AG09319 (cell line): ENCODE measurements around the gene MLLT1.

ENCODE experiments used
- DNase-seq: peaks from one replicate; pipeline ENCODE4 v3.0.0-alpha.2; 2010; ENCODE audit warnings: low read depth; ENCODE audit errors: extremely low read depth
- TF ChIP-seq, protein P1 (sequence below): IDR thresholded peaks from 2 replicates; pipeline ENCODE4 v1.5.1; 2011; ENCODE audit warnings: low read depth, mild to moderate bottlenecking, inconsistent platforms, low read length, moderate library complexity

The MLLT1 gene

DNA sequence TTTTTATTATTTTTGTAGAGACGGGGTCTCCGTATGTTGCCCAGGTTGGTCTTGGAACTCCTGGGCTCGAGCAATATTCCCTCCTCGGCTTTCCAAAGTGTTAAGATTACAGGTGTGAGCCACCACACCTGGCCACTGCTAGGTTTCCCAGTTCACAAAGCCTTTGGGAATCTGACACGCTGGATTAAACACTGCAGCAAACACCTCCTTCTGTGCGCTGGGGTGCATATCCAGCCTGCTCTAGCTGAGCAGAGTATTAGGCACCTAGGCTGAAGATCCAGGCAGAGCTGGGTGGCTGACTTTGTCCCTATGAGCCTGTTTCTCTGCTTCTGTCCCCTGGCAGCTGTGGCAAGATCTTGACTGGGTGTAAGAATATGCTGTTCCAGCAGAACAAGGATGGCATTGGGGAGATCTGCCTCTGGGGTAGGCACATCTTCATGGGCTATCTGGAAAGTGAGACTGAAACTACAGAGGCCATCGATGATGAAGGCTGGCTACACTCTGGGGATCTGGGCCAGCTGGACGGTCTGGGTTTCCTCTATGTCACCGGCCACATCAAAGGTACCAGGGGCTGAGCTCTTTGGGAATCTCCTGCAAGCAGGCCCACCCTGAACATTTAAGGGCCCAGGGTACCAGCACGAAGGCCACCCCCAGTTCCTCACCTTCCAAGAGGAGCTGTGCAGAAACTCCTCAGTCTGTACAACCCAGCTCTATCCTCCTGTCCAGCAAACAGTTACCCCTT lies 94.5 kb downstream of the MLLT1 start:
- no peak for DNase-seq
- TF ChIP-seq, protein P1, sequence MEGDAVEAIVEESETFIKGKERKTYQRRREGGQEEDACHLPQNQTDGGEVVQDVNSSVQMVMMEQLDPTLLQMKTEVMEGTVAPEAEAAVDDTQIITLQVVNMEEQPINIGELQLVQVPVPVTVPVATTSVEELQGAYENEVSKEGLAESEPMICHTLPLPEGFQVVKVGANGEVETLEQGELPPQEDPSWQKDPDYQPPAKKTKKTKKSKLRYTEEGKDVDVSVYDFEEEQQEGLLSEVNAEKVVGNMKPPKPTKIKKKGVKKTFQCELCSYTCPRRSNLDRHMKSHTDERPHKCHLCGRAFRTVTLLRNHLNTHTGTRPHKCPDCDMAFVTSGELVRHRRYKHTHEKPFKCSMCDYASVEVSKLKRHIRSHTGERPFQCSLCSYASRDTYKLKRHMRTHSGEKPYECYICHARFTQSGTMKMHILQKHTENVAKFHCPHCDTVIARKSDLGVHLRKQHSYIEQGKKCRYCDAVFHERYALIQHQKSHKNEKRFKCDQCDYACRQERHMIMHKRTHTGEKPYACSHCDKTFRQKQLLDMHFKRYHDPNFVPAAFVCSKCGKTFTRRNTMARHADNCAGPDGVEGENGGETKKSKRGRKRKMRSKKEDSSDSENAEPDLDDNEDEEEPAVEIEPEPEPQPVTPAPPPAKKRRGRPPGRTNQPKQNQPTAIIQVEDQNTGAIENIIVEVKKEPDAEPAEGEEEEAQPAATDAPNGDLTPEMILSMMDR: no peak

DNA sequence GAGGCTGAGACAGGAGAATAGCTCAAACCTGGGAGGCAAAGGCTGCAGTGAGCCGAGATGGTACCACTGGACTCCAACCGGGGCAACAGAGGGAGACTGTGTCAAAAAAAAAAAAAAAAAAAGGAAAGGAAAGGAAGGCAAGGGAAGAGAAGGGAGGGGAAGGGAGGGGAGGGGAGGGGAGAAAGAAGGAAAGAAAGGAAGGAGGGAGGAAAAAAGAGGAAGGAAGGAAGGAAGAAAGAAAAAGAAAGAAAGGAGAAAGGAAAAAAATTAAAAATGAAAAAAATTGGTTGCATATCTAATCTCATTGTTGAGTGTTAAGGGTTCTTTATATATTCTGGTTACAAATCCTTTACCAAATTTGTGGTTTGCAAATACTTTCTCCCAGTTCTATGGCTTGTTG lies 98.7 kb downstream of the MLLT1 start:
- no peak for DNase-seq
- TF ChIP-seq, protein P1: no peak

DNA sequence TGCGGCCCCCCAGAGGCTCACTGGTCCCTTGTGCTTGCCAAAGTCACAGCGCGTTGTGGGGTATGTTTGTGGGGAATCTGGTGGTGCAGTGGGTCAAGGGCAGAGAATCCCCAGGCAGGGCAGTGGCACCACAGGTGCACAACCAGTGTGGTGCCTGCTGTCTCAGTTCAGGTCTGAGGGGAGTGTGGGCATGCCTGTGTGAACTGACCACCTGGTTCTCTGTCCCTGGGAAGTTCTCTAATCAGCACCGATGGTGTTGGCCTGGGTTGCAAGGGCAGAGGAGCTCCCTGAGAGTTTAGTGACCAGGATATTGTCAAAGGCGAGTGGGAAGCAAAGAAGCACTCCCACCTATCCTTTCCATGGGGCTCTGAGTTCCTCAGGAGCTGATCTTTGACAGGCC lies 106.6 kb downstream of the MLLT1 start:
- no peak for DNase-seq
- TF ChIP-seq, protein P1: no peak

DNA sequence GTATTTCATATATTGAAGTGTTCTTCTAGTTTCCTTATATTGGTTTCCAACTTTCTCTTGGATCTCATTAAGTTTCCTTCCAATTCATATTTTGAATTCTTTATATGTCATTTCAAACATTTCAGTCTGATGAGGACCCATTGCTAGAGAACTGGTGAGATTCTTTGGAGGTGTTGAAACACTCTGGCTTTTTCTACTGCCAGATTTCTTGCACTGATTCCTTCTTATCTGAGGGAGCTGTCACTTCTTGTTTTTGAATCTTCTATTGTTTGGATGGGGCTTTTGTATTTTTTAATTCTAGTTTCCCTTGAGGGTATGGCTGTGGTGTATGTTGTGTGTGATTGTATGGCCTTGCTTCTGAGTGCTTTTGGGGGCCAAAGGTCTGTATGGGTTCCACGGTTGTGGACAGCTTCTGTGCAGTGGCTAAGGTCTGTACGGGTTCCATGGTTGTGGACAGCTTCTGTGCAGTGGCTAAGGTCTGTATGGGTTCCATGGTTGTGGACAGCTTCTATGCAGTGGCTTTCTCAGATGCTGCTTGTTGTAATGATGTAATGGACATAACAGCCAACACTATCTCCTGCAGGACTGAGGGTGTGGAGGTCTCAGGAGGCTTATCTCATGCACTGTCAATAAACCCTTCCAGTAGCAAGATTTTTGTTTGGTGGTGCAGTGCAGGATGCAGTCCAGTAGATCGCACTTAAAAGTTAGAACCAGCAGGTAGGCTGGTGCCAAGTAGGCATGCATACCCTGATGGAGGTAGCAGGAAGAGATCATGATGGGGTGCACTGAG lies 107.5 kb downstream of the MLLT1 start:
- TF ChIP-seq, protein P1: no peak
- no peak for DNase-seq

DNA sequence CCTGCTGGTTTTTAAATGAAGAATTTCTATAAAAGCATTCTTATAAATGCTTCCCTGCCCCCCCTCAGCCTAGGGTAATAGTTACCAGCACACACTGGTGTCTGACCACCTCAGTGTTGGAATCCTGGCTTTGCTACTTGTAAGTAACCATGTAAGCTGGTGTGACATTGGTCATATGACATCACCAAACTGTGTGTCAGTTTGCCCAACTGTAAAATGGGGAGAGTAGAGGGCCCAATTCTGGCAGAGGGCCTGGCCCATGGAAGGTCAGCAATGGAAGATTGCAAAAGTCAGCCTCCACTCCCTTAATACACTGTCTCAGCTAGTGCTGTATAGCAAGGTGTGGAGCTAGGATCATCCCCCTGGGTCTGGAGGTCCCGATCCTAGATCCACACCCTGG lies 112.7 kb downstream of the MLLT1 start:
- no peak for DNase-seq
- TF ChIP-seq, protein P1: no peak

DNA sequence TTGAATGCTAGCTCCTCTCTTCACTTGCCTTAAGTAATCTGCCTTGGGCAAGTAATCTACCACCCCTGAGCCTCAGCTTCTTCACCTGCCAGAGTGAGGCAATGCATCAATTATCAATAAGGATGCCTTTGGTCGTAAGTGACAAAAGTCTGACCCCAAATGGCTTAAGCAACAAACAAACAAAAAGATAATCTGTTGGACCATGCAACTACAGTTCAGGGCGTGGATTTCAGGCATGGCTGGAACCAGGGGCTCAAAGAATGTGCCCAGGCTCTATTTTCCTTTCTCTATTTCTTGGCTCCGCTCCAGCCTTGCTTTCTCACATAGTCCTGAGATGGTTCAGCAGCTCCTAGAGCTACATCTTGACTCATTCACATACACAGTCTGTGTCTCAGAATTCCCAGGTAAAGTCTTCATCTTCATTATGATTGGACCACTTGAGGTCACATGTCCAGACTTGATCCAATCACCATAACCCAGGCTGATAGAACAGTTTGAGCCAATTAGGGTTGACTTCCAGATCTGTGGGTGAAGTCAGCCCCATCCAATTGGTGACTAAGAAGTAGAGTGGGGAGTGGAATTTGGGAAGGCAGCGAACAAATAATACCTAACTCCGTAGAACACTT lies 114.8 kb downstream of the MLLT1 start:
- TF ChIP-seq, protein P1: no peak
- no peak for DNase-seq
